HG03108 (cell line): ENCODE results near the gene MESP2.

Experiments
- ATAC-seq: cut with Tn5 transposase; IDR thresholded peaks from one replicate; pipeline ENCODE4 v1.9.1; 2021; ENCODE audit warnings: moderate library complexity; ENCODE audit not compliant: unreplicated experiment

MESP2 gene

GRCh38 chr15:89812847-89813320, 36.8 kb downstream of the MESP2 start:
- no peak for ATAC-seq

- ATAC-seq: no peak
Observed at GRCh38 chr15:89813381-89814111, 37.4 kb downstream of the MESP2 start.

DNA sequence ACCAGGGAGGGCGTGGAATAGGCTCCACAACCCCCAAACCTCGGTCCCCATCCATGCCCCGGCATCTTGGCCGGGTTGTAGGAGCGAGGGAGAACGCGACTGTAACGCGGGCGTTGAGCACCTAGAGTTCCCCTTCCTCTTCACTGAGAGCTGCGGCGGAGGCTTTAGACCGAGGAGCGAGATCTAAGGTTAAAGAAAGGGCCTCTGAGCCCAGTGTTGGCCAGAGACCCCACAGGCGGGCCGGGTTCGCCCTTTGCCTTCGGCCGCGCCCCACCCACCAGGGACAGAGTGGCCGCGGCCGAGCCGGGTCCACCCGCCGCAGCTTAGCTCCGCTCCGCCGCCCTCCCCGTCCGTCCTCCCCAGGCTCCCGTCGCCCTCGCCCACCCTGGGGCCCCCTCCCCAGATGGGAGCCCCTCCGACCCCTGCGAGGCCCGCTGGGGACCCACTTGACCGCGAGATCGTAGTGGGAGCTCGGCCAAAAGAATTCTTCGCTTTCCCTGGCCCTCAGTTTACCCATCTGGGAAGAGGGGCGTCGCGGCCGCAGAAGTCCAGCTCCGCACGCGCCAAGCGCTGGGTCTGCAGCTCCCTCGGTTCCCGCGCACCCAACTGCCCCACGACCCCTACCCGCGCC, 38.1 kb downstream of the MESP2 start:
- no peak for ATAC-seq

DNA sequence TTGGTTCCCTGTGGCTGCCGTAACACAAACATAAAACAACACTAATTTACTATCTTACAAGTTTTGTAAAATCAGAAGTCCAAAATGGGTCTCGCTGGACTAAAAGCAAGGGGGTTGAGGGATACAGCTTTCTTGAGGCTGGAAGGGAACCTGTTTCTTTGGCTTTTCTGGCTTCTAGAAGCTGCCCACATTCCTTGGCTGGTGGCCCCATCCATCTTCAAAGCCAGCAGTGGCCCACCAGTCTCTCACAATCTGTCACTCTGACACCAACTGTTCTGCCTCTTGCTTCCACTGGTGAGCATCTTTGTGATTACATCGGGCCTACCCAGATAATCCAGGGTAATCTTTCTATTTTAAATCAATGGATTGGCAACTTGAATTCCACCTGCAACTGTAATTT, 39.6 kb downstream of the MESP2 start:
- no peak for ATAC-seq

GRCh38 chr15:89817701-89818280, 41.7 kb downstream of the MESP2 start:
- no peak for ATAC-seq

GRCh38 chr15:89818287-89818686, 42.2 kb downstream of the MESP2 start:
- no peak for ATAC-seq

GRCh38 chr15:89820666-89821611, 44.8 kb downstream of the MESP2 start:
- no peak for ATAC-seq

DNA sequence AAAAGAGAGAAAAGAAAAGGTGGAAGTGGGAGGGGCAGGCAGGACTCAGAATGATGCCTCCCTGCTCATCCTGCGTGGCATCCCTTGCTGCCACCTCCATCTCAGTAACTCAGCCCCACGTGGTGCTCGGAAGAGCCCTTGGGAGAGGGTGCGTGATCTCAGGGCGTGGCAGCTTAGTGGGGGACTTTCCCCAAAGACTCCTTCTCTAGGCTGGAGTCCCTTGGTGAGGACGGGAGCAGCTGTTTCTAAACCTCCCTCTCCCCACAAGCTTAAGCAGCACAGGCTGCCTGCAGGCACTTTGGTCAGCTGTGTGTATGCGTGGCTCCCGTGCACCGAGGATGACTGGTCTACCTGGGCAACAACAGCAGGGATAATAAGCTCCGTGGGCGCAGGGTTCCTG, 45.9 kb downstream of the MESP2 start:
- ATAC-seq: no peak

DNA sequence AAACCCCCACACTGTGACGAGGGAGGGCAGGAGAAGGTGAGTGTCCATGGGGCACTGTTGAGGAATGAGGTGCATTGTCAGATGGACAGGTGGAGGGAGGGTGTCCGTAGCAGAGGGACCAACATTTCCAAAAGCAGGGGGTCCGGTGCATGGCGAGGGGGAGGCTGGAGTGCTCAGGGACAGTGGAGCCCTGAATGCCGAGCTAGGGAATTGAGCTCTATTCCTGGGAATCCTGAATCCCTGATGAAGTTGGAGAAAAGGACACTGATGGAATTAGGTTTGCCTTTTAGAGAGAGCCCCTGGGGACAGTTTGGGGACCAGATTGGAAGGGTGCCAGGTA, 46.4 kb downstream of the MESP2 start:
- ATAC-seq: no peak

DNA sequence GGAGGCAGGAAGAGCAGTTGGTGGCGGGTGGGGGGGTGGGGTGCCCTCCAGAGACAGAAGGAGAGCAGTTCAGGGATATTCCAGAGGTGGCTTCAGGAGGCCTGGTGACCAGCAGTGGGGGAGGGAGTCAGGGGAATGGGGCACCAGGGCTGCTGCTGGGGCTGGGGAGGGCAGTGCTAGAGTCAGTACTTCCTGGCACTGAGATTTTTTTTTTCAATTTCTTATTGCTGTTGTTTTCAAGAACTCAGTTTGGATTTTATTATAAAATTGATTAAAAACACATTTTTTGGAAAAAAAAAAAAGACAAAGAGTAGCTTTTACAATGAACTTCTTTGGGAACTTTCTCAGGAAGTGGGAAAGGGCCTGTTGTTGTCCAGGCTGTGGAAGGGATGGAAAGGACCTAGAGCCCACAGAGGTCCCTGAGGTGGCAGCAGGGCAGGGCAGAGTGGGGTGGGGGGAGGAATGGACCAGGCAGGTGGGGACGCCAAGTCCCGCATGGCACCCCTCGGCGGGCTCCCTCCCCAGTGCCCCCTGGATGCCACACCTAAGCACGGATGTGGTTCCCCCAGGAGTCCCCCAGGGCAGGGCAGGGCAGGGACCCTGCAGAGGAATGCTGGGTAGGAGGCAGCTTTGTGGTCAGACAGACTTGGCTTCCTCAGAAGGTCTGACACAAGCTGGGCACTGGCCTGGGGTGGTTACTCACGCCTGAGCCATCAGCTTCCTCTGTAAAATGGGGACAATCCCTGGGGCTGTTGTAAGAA, 47.0 kb downstream of the MESP2 start:
- ATAC-seq: no peak

- ATAC-seq: no peak
Observed at GRCh38 chr15:89823836-89824606, 47.9 kb downstream of the MESP2 start.

GRCh38 chr15:89824607-89824867, 48.4 kb downstream of the MESP2 start:
- no peak for ATAC-seq

GRCh38 chr15:89825271-89825940, 49.3 kb downstream of the MESP2 start:
- no peak for ATAC-seq

GRCh38 chr15:89826671-89827655, 50.8 kb downstream of the MESP2 start:
- no peak for ATAC-seq

DNA sequence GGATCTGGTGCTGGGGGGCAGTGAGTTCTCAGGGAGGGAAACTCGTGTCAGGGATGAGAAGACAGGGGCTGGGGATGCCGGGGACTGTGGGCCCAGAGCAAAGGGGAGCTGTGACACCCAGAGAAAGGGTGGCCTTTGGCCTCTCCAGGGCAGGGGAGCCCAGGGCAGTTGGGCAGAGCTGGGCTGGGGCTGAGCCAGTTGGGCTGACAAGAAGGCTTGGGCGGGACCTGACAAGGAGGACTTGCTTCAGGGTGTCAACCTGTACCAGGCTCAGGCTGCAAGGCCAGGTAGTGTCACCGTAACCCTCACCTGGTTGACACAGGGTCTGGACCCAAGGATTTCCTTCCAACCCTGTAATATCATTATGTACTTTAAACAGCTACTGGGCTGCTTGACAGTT, 51.7 kb downstream of the MESP2 start:
- no peak for ATAC-seq
